SK-N-MC (cell line): ENCODE results near the gene PLOD1.

Source experiments
- EZH2 ChIP-seq: fragments of 200-600 bp; sonication (generic); IDR thresholded peaks from one replicate; pipeline ENCODE4 v1.6.1; 2017; ENCODE audit warnings: antibody characterized with exemption
- POLR2AphosphoS5 ChIP-seq: IDR thresholded peaks from 2 replicates; pipeline ENCODE4 v1.6.1; 2012; ENCODE audit warnings: mild to moderate bottlenecking, low read depth, low read length, borderline replicate concordance

DNA sequence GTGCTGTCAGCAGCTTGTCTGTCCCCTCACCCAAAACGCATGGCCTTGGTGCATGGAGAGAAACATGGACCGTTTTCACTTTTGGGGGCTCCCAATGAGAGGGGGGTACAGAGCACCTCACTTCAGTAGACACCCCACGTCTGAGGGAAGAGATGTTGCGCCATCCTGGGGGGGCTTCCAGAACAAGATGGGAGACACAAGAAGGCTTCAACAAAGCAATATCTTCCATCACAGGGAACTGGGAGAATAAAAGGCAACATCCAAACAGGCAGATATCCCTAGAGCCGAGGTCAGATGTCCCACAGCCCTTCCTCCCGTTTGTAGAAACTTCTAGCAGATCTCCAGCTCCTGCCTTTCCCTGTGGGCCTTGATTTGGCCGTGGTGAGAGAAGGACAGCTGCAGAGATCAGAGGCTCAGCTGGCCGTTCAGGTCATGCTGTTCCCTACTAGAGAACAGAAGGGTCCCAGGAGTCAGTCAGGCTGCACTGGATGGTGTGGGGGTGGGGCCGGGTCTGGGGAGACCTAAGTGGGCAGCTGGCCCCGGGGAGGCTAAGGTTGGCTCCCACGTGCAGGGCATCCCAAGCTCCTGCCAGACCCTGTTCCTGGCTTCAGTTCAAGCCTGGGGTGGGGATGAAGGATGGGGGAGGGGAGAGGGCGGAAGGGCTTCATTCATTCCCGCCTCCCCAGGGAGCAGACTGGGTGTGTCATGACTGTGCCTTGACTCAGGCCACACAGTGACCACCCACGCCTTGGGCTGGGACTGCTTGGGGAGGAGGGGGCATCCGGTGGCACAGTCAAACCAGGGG is 4.4 kb downstream of the PLOD1 start:
- no peak for TF ChIP-seq EZH2
- no peak for TF ChIP-seq POLR2AphosphoS5
